ENCODE results near the gene PDGFRB. TPM values are rescaled to one million over a fixed set of nuclear protein-coding genes. Genes with fewer than 3 reads are reported as not detected.
A peak's percentile ranks its signal among the peaks of the same experiment; 100 is the strongest.

PDGFRB gene
- total RNA-seq, 1 experiment from 2014 or later: 0.11 TPM

GRCh38 chr5:150126921-150127265 is 28.8 kb downstream of the PDGFRB start:
- DNase-seq (ENCODE audit: low read depth, low spot score): no peak
- in situ Hi-C loops (cut with HindIII; ENCODE audit: low pct_unique_long_range_greater_than_20kb, low sequenced_read_pairs): no loop called here

GRCh38 chr5:150126199-150126920 is 29.3 kb downstream of the PDGFRB start:
- no peak for DNase-seq (ENCODE audit: low read depth, low spot score)
- in situ Hi-C loops (cut with HindIII; ENCODE audit: low pct_unique_long_range_greater_than_20kb, low sequenced_read_pairs): no loop called here

GRCh38 chr5:150125334-150125733 is 30.3 kb downstream of the PDGFRB start:
- DNase-seq (ENCODE audit: low read depth, low spot score): no peak
- in situ Hi-C loops (cut with HindIII; ENCODE audit: low pct_unique_long_range_greater_than_20kb, low sequenced_read_pairs): no loop called here

- in situ Hi-C loops (cut with HindIII; ENCODE audit: low pct_unique_long_range_greater_than_20kb, low sequenced_read_pairs): no loop called here
Observed at GRCh38 chr5:150124596-150124995, 31.0 kb downstream of the PDGFRB start.

GRCh38 chr5:150124111-150124557 is 31.5 kb downstream of the PDGFRB start:
- no peak for DNase-seq (ENCODE audit: low read depth, low spot score)
- in situ Hi-C loops (cut with HindIII; ENCODE audit: low pct_unique_long_range_greater_than_20kb, low sequenced_read_pairs): no loop called here

More at GRCh38 chr5:150124596-150124995, 31.0 kb downstream of the PDGFRB start:
- DNase-seq (ENCODE audit: low read depth, low spot score): no peak

- in situ Hi-C loops (cut with HindIII; ENCODE audit: low pct_unique_long_range_greater_than_20kb, low sequenced_read_pairs): no loop called here
- no peak for DNase-seq (ENCODE audit: low read depth, low spot score)
Observed at GRCh38 chr5:150123542-150123941, 32.1 kb downstream of the PDGFRB start.

GRCh38 chr5:150122536-150123481 is 32.8 kb downstream of the PDGFRB start:
- DNase-seq (ENCODE audit: low read depth, low spot score): no peak
- in situ Hi-C loops (cut with HindIII; ENCODE audit: low pct_unique_long_range_greater_than_20kb, low sequenced_read_pairs): no loop called here

GRCh38 chr5:150122158-150122510 is 33.5 kb downstream of the PDGFRB start:
- in situ Hi-C loops (cut with HindIII; ENCODE audit: low pct_unique_long_range_greater_than_20kb, low sequenced_read_pairs): no loop called here

GRCh38 chr5:150121448-150122157 is 34.0 kb downstream of the PDGFRB start:
- no peak for DNase-seq (ENCODE audit: low read depth, low spot score)

More at GRCh38 chr5:150122158-150122510, 33.5 kb downstream of the PDGFRB start:
- DNase-seq (ENCODE audit: low read depth, low spot score): peak; percentile 8

GRCh38 chr5:150120617-150121447 is 34.8 kb downstream of the PDGFRB start:
- no peak for DNase-seq (ENCODE audit: low read depth, low spot score)
- in situ Hi-C loops (cut with HindIII; ENCODE audit: low pct_unique_long_range_greater_than_20kb, low sequenced_read_pairs): no loop called here

More at GRCh38 chr5:150121448-150122157, 34.0 kb downstream of the PDGFRB start:
- in situ Hi-C loops (cut with HindIII; ENCODE audit: low pct_unique_long_range_greater_than_20kb, low sequenced_read_pairs): no loop called here

GRCh38 chr5:150120062-150120441 is 35.6 kb downstream of the PDGFRB start:
- in situ Hi-C loops (cut with HindIII; ENCODE audit: low pct_unique_long_range_greater_than_20kb, low sequenced_read_pairs): no loop called here
- DNase-seq (ENCODE audit: low read depth, low spot score): no peak

GRCh38 chr5:150119421-150120061 is 36.1 kb downstream of the PDGFRB start:
- DNase-seq (ENCODE audit: low read depth, low spot score): no peak
- in situ Hi-C loops (cut with HindIII; ENCODE audit: low pct_unique_long_range_greater_than_20kb, low sequenced_read_pairs): no loop called here

GRCh38 chr5:150118561-150119229 is 37.0 kb downstream of the PDGFRB start:
- in situ Hi-C loops (cut with HindIII; ENCODE audit: low pct_unique_long_range_greater_than_20kb, low sequenced_read_pairs): no loop called here
- DNase-seq (ENCODE audit: low read depth, low spot score): no peak

GRCh38 chr5:150117945-150118560 is 37.6 kb downstream of the PDGFRB start:
- no peak for DNase-seq (ENCODE audit: low read depth, low spot score)
- in situ Hi-C loops (cut with HindIII; ENCODE audit: low pct_unique_long_range_greater_than_20kb, low sequenced_read_pairs): no loop called here

- DNase-seq (ENCODE audit: low read depth, low spot score): no peak
Observed at GRCh38 chr5:150116667-150117400, 38.8 kb downstream of the PDGFRB start.

More at GRCh38 chr5:150116667-150117400, 38.8 kb downstream of the PDGFRB start:
- in situ Hi-C loops (cut with HindIII; ENCODE audit: low pct_unique_long_range_greater_than_20kb, low sequenced_read_pairs): no loop called here
